ENCODE results near the gene LRP3.
A peak's percentile ranks its signal among the peaks of the same experiment; 100 is the strongest.

LRP3 gene

GRCh38 chr19:33212436-33213172, 18.5 kb downstream of the LRP3 start:
- H3K4me3 ChIP-seq (replicated peaks; ENCODE audit: low read depth, low read length), result no peak overlapping the region
- no peak for DNase-seq (ENCODE audit: low read depth)
- no peak for TF ChIP-seq CTCF (IDR thresholded peaks at IDR 0.05; ENCODE audit: low read length, missing control alignments)

- peak; percentile 42 for DNase-seq (ENCODE audit: low read depth)
- H3K4me3 ChIP-seq (replicated peaks; ENCODE audit: low read depth, low read length), result no peak overlapping the region
- TF ChIP-seq CTCF (IDR thresholded peaks at IDR 0.05; ENCODE audit: low read length, missing control alignments), result peak; percentile 40
These were observed 20.5 kb downstream of the LRP3 start for GRCh38 chr19:33214596-33214995.

GRCh38 chr19:33215438-33216197, 21.5 kb downstream of the LRP3 start:
- TF ChIP-seq CTCF (IDR thresholded peaks at IDR 0.05; ENCODE audit: low read length, missing control alignments), result no peak
- DNase-seq (ENCODE audit: low read depth), result no peak

GRCh38 chr19:33216198-33216830, 22.2 kb downstream of the LRP3 start:
- TF ChIP-seq CTCF (IDR thresholded peaks at IDR 0.05; ENCODE audit: low read length, missing control alignments), result no peak

More at GRCh38 chr19:33215438-33216197, 21.5 kb downstream of the LRP3 start:
- no peak overlapping the region for H3K4me3 ChIP-seq (replicated peaks; ENCODE audit: low read depth, low read length)

GRCh38 chr19:33217881-33218280, 23.8 kb downstream of the LRP3 start:
- DNase-seq (ENCODE audit: low read depth), result no peak
- H3K4me3 ChIP-seq (replicated peaks; ENCODE audit: low read depth, low read length), result no peak overlapping the region
- TF ChIP-seq CTCF (IDR thresholded peaks at IDR 0.05; ENCODE audit: low read length, missing control alignments), result no peak

More at GRCh38 chr19:33216198-33216830, 22.2 kb downstream of the LRP3 start:
- H3K4me3 ChIP-seq (replicated peaks; ENCODE audit: low read depth, low read length), result no peak overlapping the region
- no peak for DNase-seq (ENCODE audit: low read depth)

GRCh38 chr19:33219261-33219815, 25.2 kb downstream of the LRP3 start:
- DNase-seq (ENCODE audit: low read depth), result no peak
- TF ChIP-seq CTCF (IDR thresholded peaks at IDR 0.05; ENCODE audit: low read length, missing control alignments), result peak; percentile 26
- H3K4me3 ChIP-seq (replicated peaks; ENCODE audit: low read depth, low read length), result no peak overlapping the region

Measured in fibroblast of pulmonary artery (primary cell).